IMR-90 (cell line): ENCODE measurements around the gene MYT1. TPM values are rescaled to one million over a fixed set of nuclear protein-coding genes. Genes with fewer than 3 reads are reported as not detected.

Experiments used
- ATAC-seq: fragments of 200-7000 bp; cut with Tn5 transposase; 2 replicates; pipeline ENCODE4 v1.9.1; 2020; ENCODE audit warnings: low read depth, mild to moderate bottlenecking, moderate library complexity
- BruUV-seq: library from RNA; stranded (reverse); fragments of 400-500 nt; replicated peaks from 2 replicates; lab custom pipeline; 2021; lab: Mats Ljungman, UMichigan
- CTCF ChIA-PET: fragments of 300-600 bp; formaldehyde crosslinking; extraction: SDS; loops from one replicate; lab custom pipeline; 2021; ENCODE audit warnings: antibody characterized with exemption; lab: Yijun Ruan, JAX
- POLR2A ChIA-PET: fragments of 300-600 bp; sonication (Branson Sonifier 250); formaldehyde crosslinking; loops from one replicate; lab custom pipeline; 2022; ENCODE audit warnings: antibody characterized with exemption; ENCODE audit not compliant: unreplicated experiment; lab: Charles Lee
- DNase-seq: peaks from one replicate; pipeline ENCODE4 v3.0.0; 2013
- H2AFZ ChIP-seq: replicated peaks from 2 replicates; pipeline ENCODE3; 2013; ENCODE audit warnings: low read length, mild to moderate bottlenecking; ENCODE audit not compliant: poor library complexity
- H2AK5ac ChIP-seq: 2 replicates; pipeline ENCODE4 v1.6.1; 2013; ENCODE audit warnings: low read depth, low read length, inconsistent platforms
- H2AK9ac ChIP-seq: replicated peaks from 2 replicates; pipeline ENCODE3; 2013; ENCODE audit warnings: mild to moderate bottlenecking, low read depth, low read length, moderate library complexity; ENCODE audit not compliant: poor library complexity
- H2BK120ac ChIP-seq: 2 replicates; pipeline ENCODE4 v1.6.1; 2013; ENCODE audit warnings: low read depth, low read length, inconsistent platforms
- H2BK15ac ChIP-seq: 3 replicates; pipeline ENCODE4 v1.6.1; 2013; ENCODE audit warnings: low read depth, low read length, inconsistent platforms
- H2BK20ac ChIP-seq: 2 replicates; pipeline ENCODE4 v1.6.1; 2013; ENCODE audit warnings: low read depth, mild to moderate bottlenecking, inconsistent platforms, low read length, moderate library complexity
- H2BK5ac ChIP-seq: 2 replicates; pipeline ENCODE4 v1.6.1; 2013; ENCODE audit warnings: mild to moderate bottlenecking, low read depth, low read length, inconsistent platforms; ENCODE audit not compliant: poor library complexity, severe bottlenecking
- H3K14ac ChIP-seq: replicated peaks from 2 replicates; pipeline ENCODE4 v1.6.1; 2013; ENCODE audit warnings: low read depth, low read length, inconsistent platforms
- H3K18ac ChIP-seq: 2 replicates; pipeline ENCODE4 v1.6.1; 2013; ENCODE audit warnings: low read depth, low read length, control low read depth
- H3K23ac ChIP-seq: 2 replicates; pipeline ENCODE4 v1.6.1; 2013; ENCODE audit warnings: low read depth, low read length, inconsistent platforms
- H3K27ac ChIP-seq: 2 replicates; pipeline ENCODE4 v1.5.1; 2013; ENCODE audit warnings: mild to moderate bottlenecking, control low read depth, low read length; ENCODE audit not compliant: insufficient read depth
- H3K27me3 ChIP-seq: 2 replicates; pipeline ENCODE4 v1.6.1; 2013; ENCODE audit warnings: low read length; ENCODE audit not compliant: control insufficient read depth, insufficient read depth
- H3K36me3 ChIP-seq: 2 replicates; pipeline ENCODE4 v1.6.1; 2013; ENCODE audit warnings: low read length, mixed read lengths; ENCODE audit not compliant: control insufficient read depth, insufficient read depth
- H3K4ac ChIP-seq: 2 replicates; pipeline ENCODE4 v1.6.1; 2013; ENCODE audit warnings: low read depth, low read length, inconsistent platforms
- H3K4me1 ChIP-seq: 2 replicates; pipeline ENCODE4 v1.6.1; 2013; ENCODE audit warnings: low read length, mixed read lengths; ENCODE audit not compliant: control insufficient read depth, insufficient read depth
- H3K4me2 ChIP-seq: 2 replicates; pipeline ENCODE4 v1.6.1; 2013; ENCODE audit warnings: low read depth, mild to moderate bottlenecking, control low read depth, low read length, moderate library complexity
- H3K4me3 ChIP-seq: 2 replicates; pipeline ENCODE4 v1.5.1; 2013; ENCODE audit warnings: low read depth, mild to moderate bottlenecking, control low read depth, low read length, moderate library complexity; ENCODE audit not compliant: insufficient read depth
- H3K56ac ChIP-seq: 2 replicates; pipeline ENCODE4 v1.6.1; 2013; ENCODE audit warnings: low read length, inconsistent platforms; ENCODE audit not compliant: insufficient read depth; ENCODE audit errors: extremely low read depth
- H3K79me1 ChIP-seq, 2 experiments: 2 replicates each; pipeline ENCODE4 v1.6.1; 2013; ENCODE audit warnings: low read length in 2 of 2, inconsistent platforms in 1 of 2, low read depth in 1 of 2
- H3K9ac ChIP-seq: 2 replicates; pipeline ENCODE4 v1.6.1; 2013; ENCODE audit warnings: low read depth, low read length, control low read depth
- H3K9me1 ChIP-seq: 2 replicates; pipeline ENCODE4 v1.6.1; 2013; ENCODE audit warnings: low read length, inconsistent platforms; ENCODE audit not compliant: insufficient read depth
- H3K9me3 ChIP-seq: 2 replicates; pipeline ENCODE4 v1.6.1; 2013; ENCODE audit warnings: low read length; ENCODE audit not compliant: control insufficient read depth, insufficient read depth
- H4K20me1 ChIP-seq: 2 replicates; pipeline ENCODE4 v1.6.1; 2013; ENCODE audit warnings: low read length, inconsistent platforms; ENCODE audit not compliant: insufficient read depth
- H4K5ac ChIP-seq: 2 replicates; pipeline ENCODE4 v1.6.1; 2013; ENCODE audit warnings: mild to moderate bottlenecking, low read depth, low read length, control low read depth
- H4K8ac ChIP-seq, 2 experiments: 2 replicates each; pipeline ENCODE4 v1.6.1; 2013; ENCODE audit warnings: low read depth in 2 of 2, low read length in 2 of 2, control low read depth in 1 of 2, inconsistent platforms in 1 of 2
- H4K91ac ChIP-seq: 2 replicates; pipeline ENCODE4 v1.6.1; 2013; ENCODE audit warnings: low read depth, low read length, inconsistent platforms; ENCODE audit not compliant: insufficient read depth
- CHD1 ChIP-seq: IDR thresholded peaks from 2 replicates; pipeline ENCODE4 v1.6.1; 2012; ENCODE audit warnings: low read depth, low read length, improper control_type of control experiment
- MAZ ChIP-seq: IDR thresholded peaks from 2 replicates; pipeline ENCODE4 v1.6.1; 2012; ENCODE audit warnings: low read depth, mild to moderate bottlenecking, low read length, improper control_type of control experiment, moderate library complexity, borderline replicate concordance
- NFE2L2 ChIP-seq: fragments of 150-350 bp; IDR thresholded peaks from 2 replicates; pipeline ENCODE4 v1.6.1; 2016; ENCODE audit warnings: low read depth, mild to moderate bottlenecking, low read length
- RAD21 ChIP-seq: IDR thresholded peaks from 2 replicates; pipeline ENCODE4 v1.6.1; 2012; ENCODE audit warnings: low read length, improper control_type of control experiment
- USF2 ChIP-seq: fragments of 150-350 bp; IDR thresholded peaks from 2 replicates; pipeline ENCODE4 v1.6.1; 2017; ENCODE audit warnings: mild to moderate bottlenecking, antibody characterized with exemption, low read length, low read depth
- WGBS, 2 experiments: methylation state at CpG; one replicate each; pipeline versions ENCODE4 v1.1.5 to v1.1.7; 2013; ENCODE audit warnings: missing lambda C conversion rate in 2 of 2; ENCODE audit not compliant: insufficient read length in 1 of 2; ENCODE audit errors: extremely low coverage in 2 of 2; 5-methylcytosine and 5-hydroxymethylcytosine counted together
- dilution Hi-C: fragments of 300-500 bp; cut with HindIII; formaldehyde crosslinking; loops from one replicate; pipeline ENCODE4 v1.14.3; 2018; ENCODE audit warnings: low sequenced_read_pairs; ENCODE audit not compliant: unreplicated experiment
- in situ Hi-C: fragments of 300-500 bp; cut with MboI; formaldehyde crosslinking; loops from 3 replicates; pipeline ENCODE4 v1.14.3; 2019; ENCODE audit warnings: low sequenced_read_pairs, inconsistent platforms, mixed read lengths
- intact Hi-C: fragments of 100-400 bp; cut with micrococcal nuclease; formaldehyde crosslinking; loops from 2 replicates; pipeline ENCODE4 v1.10.0; 2022
- polyA plus RNA-seq, 3 experiments: library from polyadenylated mRNA; depleted of rRNA; stranded (reverse); fragments of >200 nt; gene quantifications; 2 replicates each; pipeline ENCODE4 v1.2.3, GENCODE V29; 2012; ENCODE audit warnings: low replicate concordance in 1 of 3
- total RNA-seq: library from RNA; depleted of rRNA; stranded (reverse); fragments of >200 nt; gene quantifications from 2 replicates; pipeline ENCODE4 v1.2.3, GENCODE V29; 2012

The MYT1 gene
- total and polyA plus RNA-seq, 2 of the 4 experiments (the other 2 are of a cell fraction): not detected

DNA sequence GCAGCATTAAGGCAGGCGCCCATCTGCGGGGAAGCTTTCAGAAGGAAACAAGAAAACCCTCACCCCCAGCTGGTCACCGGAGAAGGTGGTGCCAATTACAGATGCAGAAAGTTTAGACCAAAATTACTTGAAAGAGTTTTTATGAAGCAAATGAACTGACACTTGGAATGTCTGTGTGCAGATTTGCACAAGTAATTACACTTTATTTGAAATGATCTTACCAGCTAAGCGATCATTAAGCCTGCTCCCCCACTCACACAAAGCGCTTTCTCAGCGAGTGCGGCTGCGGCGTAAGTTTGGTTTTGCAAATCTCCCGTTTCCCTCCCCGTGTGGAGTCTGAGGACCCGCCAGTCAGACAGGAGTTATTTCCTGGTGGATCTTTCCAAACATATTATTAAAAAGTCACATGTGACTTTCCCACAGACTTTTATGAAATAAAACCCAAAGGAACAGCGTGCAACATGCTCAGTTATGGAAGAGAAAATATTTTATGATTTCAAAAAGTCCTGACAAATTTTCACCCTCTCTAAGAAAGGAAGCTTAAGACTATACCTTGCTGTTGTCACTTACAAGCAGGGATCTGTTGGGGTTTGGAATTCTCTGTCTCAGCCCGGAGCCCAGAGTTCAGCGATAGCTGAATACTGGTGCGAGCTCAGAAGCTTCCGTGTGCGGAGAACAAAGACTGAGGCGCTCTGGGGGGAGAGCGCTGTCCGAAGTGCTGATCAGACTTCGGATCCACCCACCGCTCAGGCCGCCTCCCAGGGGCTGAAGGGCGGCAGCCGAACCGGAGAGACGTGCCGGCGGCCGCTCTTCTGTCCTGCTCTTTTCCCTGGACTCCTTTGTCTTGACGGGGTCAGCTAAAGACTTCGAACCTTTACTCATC lies 2.7 kb upstream of the MYT1 start:
- H2AK9ac ChIP-seq: no peak overlapping the region
- no TSS peak for BruUV-seq
- H2AK5ac ChIP-seq: no peak overlapping the region
- no peak overlapping the region for H3K14ac ChIP-seq
- no peak overlapping the region for H3K4me2 ChIP-seq
- H3K27me3 ChIP-seq: peaks cover 70% of the 10 kb centered on the region
- H2AFZ ChIP-seq: no peak overlapping the region
- ChIA-PET CTCF (no interaction called here), POLR2A (no interaction called here)
- ATAC-seq: peak; percentile 90
- peak; percentile 38 for DNase-seq
- H4K8ac ChIP-seq: no peak overlapping the region
- H4K5ac ChIP-seq: no peak overlapping the region
- H3K4ac ChIP-seq: no peak overlapping the region
- H3K9me1 ChIP-seq: no peaks in the 10 kb centered on the region
- 10% methylated on average over 16 of the region's 33 CpGs; no CpG with 5 or more reads in 1 of the 2 experiments for WGBS, 2 experiments
- no peak overlapping the region for H3K27ac ChIP-seq
- in situ Hi-C loops (no loop called here), intact Hi-C loops (no loop called here), dilution Hi-C loops (no loop called here)
- no peak overlapping the region for H3K4me3 ChIP-seq
- H2BK20ac ChIP-seq: no peak overlapping the region
- H3K56ac ChIP-seq: no peak overlapping the region
- H3K79me1 ChIP-seq: no peaks in the 10 kb centered on the region
- H4K91ac ChIP-seq: no peak overlapping the region
- H2BK5ac ChIP-seq: no peak overlapping the region
- H3K36me3 ChIP-seq: no peaks in the 10 kb centered on the region
- TF ChIP-seq CHD1 (no peak), USF2 (no peak), MAZ (peak; percentile 33; the same call in 1 of the 2 replicates), NFE2L2 (no peak), RAD21 (0 out of 2 replicates have a peak, but pooled peaks have one; percentile 6)
- H2BK15ac ChIP-seq: no peak overlapping the region
- H3K9ac ChIP-seq: no peak overlapping the region
- no peak overlapping the region for H2BK120ac ChIP-seq
- H3K23ac ChIP-seq: no peak overlapping the region
- H3K18ac ChIP-seq: no peak overlapping the region
- no peaks in the 10 kb centered on the region; the same call in 1 of the 2 replicates for H3K9me3 ChIP-seq
- H3K4me1 ChIP-seq: no peaks in the 10 kb centered on the region
- H4K20me1 ChIP-seq: no peaks in the 10 kb centered on the region; the same call in 1 of the 2 replicates
